ENCODE results near the gene TBK1.

TBK1 gene

DNA sequence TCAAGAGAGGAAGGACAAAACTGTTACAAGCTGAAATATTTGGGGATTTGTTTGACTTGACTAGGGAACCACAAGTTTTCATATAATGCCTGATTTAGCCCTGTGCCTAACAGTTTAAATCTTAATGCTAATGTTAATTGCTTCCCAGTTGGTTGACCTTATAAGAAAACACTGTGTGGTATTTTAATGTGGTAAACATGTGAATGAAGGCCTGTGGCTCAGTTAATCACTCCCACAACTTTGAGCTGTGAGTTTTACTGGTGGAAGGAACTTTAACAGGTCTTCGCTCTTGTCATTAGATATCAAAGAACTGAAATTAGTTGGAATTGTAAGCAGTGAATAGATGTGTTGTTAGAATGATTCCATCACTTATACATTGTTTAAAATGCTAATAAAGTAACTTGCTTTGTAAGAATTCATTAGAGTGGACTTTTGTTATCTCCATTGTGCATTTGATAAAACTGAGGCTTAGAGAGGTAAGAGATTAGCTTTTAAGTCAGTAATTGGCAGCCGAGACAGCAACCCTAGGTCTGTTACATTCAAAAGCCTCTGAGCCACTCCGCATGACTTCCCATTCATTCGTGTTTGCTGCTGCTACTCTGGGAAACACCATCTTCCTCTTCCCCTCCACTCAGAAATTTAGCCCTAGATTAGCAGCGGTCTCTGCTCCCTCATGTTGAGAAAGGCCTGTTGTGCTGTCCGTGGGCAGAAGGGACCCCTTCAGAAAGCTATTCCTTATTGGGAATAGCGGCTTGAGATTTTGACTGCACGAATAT lies 1.0 kb upstream of the TBK1 start:
- peak overlapping the region; percentile 91 for H3K4me3 ChIP-seq (replicated peaks; ENCODE audit: low read depth, low read length)
- no peak for TF ChIP-seq CTCF (IDR thresholded peaks at IDR 0.05; ENCODE audit: low read depth, low read length, missing control alignments)
- no peak for DNase-seq (ENCODE audit: extremely low read depth, low read depth)

GRCh38 chr12:64452559-64453329 lies 824 bp downstream of the TBK1 start:
- peak; percentile 48 for DNase-seq (ENCODE audit: extremely low read depth, low read depth)
- no peak for TF ChIP-seq CTCF (IDR thresholded peaks at IDR 0.05; ENCODE audit: low read depth, low read length, missing control alignments)
- peak overlapping the region; percentile 91 for H3K4me3 ChIP-seq (replicated peaks; ENCODE audit: low read depth, low read length)

- H3K4me3 ChIP-seq (replicated peaks; ENCODE audit: low read depth, low read length), result no peak overlapping the region
- TF ChIP-seq CTCF (IDR thresholded peaks at IDR 0.05; ENCODE audit: low read depth, low read length, missing control alignments), result no peak
- DNase-seq (ENCODE audit: extremely low read depth, low read depth), result no peak
Observed at GRCh38 chr12:64455506-64455905, 3.6 kb downstream of the TBK1 start.

- no peak for DNase-seq (ENCODE audit: extremely low read depth, low read depth)
- no peak for TF ChIP-seq CTCF (IDR thresholded peaks at IDR 0.05; ENCODE audit: low read depth, low read length, missing control alignments)
- no peak overlapping the region for H3K4me3 ChIP-seq (replicated peaks; ENCODE audit: low read depth, low read length)
Observed at GRCh38 chr12:64456119-64456518, 4.2 kb downstream of the TBK1 start.

DNA sequence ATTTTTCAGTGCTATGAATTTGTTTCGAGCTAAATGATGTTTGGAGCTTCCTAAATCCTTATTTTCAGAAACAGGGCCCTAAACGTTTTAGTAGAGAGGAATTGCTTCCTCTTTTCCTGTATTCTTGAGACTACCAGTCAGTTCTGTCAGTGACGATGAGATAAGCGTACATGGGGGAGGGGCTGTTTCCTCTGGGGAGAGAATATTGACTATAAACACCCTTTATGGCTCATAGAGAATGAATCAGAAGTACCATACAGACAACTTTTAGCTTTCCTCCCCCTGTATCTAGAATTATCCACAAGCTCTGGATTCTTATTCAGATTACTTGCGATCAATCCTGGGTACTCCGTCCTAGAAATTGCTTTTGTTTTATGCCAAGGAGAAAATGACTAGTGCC lies 5.1 kb downstream of the TBK1 start:
- H3K4me3 ChIP-seq (replicated peaks; ENCODE audit: low read depth, low read length), result no peak overlapping the region
- TF ChIP-seq CTCF (IDR thresholded peaks at IDR 0.05; ENCODE audit: low read depth, low read length, missing control alignments), result no peak
- DNase-seq (ENCODE audit: extremely low read depth, low read depth), result no peak

DNA sequence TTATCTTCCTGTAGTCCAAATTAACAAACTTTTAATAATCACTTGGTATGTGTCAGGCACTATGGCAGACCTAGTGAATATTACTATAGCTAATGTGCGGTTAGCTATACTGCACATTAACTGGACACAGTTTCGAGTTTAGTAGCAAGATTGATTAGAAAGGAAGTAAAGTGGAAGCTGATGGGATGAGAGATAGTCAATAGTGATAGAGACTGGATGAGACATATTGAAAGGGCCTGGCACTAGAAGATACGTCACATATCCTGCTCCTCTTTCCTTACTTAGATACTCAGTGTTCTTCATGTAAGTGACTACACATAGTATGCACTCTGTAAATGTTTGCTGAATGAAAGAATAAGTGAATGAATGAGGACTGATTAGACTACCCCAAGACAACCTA lies 5.5 kb downstream of the TBK1 start:
- no peak for TF ChIP-seq CTCF (IDR thresholded peaks at IDR 0.05; ENCODE audit: low read depth, low read length, missing control alignments)
- no peak for DNase-seq (ENCODE audit: extremely low read depth, low read depth)
- H3K4me3 ChIP-seq (replicated peaks; ENCODE audit: low read depth, low read length), result no peak overlapping the region

All from HFF-Myc (cell line).